Left lobe of liver (tissue), 2 donors: ENCODE data around the gene SLC26A1. TPM values are rescaled to one million over a fixed set of nuclear protein-coding genes. Genes with fewer than 3 reads are reported as not detected.
"Not testable (repeated sequence)": the region's sequence is repeated elsewhere in the genome, so short reads cannot be mapped to it uniquely, and the experiment has no call there.

Source experiments
- ATAC-seq: fragments of 200-7000 bp; cut with Tn5 transposase; one replicate; pipeline ENCODE4 v1.9.1; 2020; ENCODE audit warnings: mild to moderate bottlenecking, moderate library complexity
- DNase-seq: peaks from one replicate; pipeline ENCODE4 v3.0.0-alpha.2; 2020; ENCODE audit warnings: low spot score
- total RNA-seq: library from RNA; stranded (reverse); gene quantifications from one replicate; pipeline ENCODE4 v1.2.1, GENCODE V29; 2021
- donor health status: DM: no; HTN: no; CAD: no; lungs with moderate emphysema.
- donor health status: DM: no; HTN: yes; CAD: no.

Gene SLC26A1
- total RNA-seq, 1 donor from 2014 or later: 40.6 TPM

DNA sequence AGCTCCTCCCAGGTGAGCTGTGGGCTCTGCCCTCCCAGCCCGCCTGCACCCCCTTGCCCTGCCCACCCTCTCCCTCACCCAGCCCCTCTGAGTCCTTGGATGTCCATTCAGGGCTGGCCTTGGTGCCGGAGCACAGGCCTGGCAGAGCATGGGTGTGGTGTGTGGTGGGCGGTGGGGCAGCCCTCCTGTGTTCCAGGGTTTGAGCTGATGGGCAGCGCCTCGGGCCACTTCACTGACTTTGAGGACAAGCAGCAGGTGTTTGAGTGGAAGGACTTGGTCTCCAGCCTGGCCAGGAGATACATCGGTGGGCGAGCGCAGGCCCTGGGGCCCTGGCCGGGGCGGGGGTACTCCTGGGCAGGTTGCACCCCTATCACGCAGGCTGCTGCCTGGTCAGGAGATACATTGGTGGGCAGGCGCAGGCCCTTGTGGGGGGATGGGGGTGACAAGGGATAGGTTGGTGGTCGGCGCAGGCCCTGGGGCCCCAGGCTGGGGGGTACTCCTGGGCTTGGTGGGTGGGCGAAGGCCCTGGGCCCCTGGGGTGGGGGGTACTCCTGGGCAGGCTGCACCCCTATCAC, 7.6 kb upstream of the SLC26A1 start:
- ATAC-seq: no peak

DNA sequence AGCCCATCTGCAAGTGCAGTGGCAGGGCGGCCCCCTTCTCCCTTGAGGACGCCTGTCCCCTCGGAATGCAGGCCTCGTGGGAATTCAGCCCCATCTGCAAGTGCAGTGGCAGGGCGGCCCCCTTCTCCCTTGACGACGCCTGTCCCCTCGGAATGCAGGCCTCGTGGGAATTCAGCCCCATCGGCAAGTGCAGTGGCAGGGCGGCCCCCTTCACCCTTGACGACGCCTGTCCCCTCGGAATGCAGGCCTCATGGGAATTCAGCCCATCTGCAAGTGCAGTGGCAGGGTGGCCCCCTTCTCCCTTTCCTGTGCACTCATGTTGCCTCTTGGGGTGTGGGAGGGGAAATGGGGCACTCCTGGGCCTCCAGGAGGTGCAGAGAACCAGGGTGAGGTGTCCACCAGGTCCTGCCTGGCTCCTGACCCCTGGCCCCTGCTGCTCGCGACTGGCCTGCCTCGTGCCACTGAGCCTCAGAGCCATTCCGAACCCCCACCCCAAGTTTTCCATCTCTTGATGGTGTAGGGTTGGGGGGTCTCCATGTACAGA, 6.8 kb upstream of the SLC26A1 start:
- DNase-seq (no peak), ATAC-seq (no peak)

More for the DNA sequence above, 7.6 kb upstream of the SLC26A1 start:
- DNase-seq: no peak

DNA sequence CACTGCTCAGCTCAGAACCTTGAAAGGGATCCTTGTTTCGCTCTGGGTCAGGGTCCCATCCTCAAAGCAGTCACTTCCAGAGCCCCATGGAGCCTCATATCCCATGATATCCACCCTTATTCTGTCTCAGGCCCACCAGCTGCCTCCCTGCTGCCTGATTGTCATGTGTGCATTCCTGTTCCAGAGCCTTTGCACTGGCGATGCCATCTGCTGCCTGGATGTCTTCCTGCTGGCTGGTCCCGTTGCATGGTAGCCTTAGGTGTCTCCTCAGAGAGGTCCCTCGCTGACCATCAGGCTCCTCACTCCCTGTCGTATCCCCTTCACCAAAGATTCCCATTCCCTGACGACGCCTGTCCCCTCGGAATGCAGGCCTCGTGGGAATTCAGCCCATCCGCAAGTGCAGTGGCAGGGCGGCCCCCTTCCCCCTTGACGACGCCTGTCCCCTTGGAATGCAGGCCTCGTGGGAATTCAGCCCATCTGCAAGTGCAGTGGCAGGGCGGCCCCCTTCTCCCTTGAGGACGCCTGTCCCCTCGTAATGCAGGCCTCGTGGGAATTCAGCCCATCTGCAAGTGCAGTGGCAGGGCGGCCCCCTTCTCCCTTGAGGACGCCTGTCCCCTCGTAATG, 6.1 kb upstream of the SLC26A1 start:
- not testable (repeated sequence) for ATAC-seq, DNase-seq

DNA sequence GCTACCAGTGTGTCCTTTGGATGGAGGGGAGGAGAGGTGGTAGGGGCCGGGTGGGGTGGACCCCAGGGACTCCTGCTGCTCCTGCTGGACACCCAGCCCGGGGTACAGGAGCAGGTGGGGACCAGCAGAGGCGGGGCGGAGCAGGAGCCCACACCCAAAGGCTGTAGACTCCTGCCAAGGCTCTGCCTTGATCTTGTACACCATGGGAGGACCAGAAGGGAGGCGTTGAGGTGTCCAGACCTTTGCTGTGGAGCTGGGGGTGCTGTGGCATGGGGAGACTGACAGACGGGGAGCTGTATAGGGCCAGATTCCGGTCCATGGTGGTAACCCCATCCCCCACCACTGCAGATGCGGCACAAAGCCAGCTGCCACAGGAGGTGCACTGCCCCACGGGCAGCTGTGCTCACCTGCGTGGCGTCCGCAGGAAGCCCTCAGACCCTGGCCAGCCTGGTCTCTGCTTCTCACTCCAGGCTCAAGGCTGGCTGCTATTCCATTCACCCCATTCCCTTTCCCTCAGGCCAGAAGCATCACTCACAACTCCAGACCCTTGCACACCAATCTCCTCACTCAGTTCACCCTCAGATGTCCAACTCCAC, 5.0 kb upstream of the SLC26A1 start:
- DNase-seq (no peak), ATAC-seq (no peak)

DNA sequence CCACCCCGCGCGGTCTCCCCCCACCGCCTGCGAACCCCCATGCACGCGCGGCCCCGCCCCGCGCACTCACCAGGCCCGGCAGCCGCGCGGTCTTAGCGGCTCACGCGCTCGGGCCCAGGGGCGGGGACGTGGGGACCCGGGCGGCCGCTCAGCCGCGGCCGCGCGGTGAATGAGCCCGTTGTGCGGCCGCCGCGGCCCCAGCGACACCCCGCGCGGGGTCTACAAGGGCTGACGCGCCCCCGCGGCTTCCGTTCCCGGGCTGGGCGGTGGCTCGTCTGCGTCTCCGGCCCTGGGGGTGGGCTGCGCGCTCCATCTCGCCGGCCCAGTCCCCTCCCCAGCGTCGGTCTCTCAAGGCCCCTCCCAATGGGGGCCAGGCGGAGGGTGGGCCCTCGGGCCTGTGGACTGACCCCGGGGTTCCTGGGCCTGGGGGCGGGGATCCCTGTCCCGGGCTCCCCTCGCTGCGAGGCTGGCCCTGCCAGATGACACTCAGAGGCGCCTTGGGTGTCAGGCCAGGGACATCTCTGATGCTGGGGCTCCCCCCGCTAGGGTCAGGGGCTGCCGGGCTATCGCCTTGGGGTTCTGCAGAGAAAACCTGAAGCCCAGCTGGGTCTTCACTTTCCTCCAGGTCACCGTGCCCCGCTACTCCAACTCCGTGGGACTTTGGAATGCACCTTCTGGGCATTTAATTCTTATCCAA, 4.3 kb upstream of the SLC26A1 start:
- no peak for ATAC-seq

DNA sequence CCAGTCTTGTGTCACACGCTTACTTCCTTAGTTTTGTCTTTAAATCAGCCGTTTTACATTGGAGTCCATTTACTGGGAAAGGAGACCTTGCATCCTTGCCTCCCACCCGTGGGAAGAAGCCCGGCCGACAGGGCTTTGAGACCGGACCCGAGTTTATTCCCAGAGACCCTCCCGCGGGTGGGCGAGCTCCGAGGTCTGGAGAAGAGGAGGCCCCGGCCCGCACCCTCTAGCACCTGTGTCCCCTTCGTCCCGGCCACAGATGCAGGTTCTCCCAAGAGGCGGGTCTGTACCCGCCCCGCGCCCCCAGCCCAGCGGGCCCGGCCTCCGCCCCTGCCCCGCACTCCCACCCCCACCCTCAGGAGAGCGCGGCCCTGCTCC, 3.8 kb upstream of the SLC26A1 start:
- no peak for ATAC-seq
- no peak for DNase-seq

More for the DNA sequence above, 4.3 kb upstream of the SLC26A1 start:
- no peak for DNase-seq

DNA sequence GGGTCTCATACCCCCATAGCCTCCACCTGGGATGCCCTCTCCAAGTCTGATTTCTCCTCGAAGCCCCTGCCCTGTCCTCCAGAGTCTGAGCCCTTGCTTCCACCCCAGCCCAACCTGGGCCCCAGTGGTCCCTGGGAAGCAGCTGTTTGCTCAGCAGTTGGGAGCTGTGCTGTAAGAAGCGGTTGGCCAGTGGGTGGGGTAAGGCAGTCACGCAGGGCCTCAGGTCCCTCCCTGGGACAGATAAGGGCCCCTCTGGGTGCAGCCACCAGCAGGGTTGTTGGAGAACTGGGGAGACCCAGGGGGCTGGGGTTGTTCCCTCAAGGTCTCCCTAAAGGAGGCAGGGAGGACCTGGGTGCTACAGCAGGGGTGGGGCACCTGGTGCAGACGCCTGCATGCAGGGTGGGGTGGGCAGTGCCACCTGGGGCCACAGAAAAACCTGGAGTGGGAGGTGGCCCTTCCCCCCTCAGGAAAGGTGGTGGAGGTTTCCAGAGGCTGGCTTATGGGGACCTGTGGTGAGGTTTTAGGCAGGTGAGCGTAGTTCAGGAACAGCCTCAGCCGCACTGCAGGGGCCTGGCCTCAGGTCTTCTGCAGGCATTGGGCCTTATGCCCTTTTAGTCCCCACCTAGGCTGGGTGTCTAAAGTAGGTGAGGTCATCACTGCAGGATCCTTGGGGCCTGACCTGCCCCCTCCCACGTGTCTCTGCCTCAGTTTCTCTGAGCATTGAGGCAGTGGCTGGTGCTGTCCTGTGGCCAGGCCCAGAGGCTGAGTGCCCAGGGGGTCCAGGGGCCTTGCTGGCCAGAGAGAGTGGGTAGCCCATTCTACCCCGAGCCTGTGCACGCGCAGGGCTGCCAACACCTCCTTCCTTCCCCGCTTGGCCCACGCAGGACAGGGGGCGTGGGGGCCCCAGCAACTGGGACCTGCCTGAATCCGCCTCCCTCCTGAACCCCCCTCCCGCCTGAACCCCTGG, 3.1 kb upstream of the SLC26A1 start:
- ATAC-seq (no peak), DNase-seq (no peak)

DNA sequence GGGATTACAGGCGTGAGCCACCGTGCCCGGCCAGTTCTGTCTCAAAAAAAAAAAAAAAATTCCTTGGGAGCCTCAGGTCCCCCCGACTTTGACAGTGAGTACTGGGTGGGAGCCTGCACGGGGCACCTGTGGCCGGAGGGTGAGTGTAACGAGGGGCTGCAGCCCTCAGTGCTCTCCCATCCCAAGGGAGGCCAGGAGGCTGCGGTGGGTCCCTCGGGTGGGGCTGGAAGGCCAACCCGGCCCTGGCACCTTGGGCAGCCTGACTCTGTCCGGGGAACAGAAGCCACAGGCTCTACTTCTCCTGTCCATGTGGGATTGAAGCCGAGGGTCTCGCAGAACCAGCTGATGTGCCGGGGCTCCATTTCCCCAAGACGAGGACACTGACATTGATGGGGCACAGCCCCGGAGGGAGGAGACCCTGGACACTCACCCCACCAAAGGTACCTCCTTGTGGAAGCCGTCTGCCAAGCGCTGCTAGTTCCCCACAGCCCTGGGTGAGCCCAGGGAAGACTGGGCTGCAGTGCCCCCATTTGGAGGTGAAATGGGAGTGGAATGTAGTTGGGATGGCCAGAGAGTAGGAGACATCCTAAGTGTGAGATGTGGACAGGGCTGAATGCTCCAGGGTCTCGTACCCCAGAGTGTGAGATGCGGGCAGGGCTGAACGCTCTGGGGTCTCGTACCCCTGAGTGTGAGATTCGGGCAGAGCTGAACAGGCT, 2.3 kb upstream of the SLC26A1 start:
- ATAC-seq: no peak
- no peak for DNase-seq

DNA sequence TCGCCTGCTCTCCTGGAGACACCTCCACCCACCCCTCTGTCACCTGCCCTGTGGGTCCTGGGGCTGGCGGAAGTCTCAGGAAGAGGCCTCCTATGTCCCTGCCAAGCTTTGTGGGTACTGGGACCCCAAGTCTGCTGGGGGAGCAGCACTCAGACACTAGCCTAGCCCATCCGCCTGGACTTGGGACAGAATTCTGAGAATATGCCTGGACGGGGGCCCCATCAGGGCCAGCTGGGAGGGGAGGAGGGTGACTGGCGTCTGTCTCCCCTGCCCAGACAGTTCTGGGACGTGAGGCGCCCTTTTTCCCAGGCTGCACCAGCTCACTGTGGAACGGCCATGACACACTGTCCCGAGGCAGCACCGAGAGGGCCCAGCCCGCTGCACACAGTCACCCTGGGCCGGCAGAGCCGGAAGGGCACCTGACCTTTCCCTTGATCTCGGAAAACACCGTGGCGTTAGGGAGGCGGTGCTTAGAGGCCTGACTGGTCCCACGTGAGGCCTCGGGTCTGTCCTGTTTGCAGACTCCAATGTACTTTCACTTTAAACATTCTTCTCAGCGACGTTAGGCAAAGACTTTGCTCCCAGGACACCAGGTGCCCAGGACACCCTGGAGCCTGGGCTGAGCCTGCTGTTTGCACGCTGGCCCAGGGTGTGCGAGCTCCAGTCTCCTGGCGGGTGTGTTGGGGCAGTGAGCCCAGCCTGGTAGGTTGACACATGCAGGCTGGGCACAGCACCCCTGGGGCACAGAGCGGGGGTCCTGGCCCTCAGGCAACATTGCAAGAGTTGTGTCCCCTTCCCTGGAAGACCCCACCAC, 700 bp downstream of the SLC26A1 start:
- DNase-seq (peak; percentile 96), ATAC-seq (peak; percentile 67)

DNA sequence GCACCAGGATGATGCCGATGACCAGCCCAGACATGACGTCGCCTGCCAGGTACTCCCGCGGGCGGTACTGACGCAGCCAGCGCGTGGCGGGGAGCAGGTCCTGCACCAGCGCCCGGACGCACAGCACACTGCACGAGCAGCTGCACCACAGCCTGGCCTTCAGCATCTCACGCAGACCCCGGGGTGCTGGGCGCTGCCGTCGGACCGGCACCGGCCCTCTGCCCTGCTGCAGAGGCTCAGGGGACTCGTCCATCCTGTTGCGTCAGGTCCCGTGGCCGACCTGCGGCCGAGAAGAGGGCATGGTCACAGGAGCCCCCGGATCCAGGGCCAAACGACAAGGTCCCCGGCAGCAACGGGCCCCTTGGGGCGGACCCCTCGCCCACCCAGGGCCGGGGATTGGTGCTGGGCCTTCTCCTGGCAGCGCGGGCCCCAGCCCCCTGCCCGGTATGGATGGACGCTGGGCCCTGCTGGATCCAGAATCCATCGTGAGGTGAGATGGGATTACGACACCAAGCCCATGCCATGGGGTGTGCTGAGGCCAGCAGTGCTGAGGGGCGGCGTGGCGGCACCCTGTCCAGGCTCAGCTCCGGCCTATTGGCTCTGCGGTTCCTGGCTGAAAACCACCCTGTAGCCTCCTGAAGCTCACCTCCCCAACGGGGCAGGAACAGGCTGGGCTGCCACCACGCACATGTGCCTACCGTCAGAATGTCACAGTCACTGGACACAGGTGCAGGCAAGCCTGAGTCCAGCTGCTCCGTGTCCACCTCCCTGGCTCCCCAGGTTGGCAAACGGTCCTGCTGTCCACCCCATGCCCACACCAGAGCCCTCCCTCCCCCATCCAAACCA, 1.5 kb downstream of the SLC26A1 start:
- DNase-seq (no peak), ATAC-seq (no peak)

DNA sequence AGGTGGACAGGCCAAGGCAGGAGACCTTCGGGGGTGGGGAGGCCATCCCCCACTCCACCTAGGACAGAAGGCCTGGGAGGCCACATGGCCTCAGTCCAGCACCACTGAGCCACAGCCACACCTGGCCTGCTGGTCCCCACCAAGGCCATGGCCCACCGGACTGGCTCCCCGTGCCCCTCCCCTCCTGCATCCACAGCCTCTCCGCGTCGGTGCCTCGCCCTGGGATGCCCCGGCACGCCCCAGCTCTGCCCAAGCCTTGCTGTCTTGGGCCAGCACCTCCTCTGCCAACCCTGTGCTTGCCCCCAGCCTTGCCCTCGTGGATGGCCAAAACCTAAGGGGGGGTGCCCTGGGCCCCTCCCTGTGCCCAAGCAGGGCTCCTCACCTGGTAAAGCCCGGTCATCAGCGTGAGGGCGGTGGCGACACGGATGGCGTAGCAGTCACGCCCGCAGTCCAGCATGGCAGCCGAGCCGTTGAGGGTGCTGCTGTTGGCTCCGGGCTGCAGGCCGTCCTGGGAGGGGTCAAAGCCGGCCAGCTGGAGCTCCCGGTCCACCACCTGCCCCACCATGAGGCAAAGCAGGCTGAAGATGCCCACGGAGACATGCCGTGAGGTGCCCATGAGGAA, 2.3 kb downstream of the SLC26A1 start:
- DNase-seq (no peak), ATAC-seq (no peak)

DNA sequence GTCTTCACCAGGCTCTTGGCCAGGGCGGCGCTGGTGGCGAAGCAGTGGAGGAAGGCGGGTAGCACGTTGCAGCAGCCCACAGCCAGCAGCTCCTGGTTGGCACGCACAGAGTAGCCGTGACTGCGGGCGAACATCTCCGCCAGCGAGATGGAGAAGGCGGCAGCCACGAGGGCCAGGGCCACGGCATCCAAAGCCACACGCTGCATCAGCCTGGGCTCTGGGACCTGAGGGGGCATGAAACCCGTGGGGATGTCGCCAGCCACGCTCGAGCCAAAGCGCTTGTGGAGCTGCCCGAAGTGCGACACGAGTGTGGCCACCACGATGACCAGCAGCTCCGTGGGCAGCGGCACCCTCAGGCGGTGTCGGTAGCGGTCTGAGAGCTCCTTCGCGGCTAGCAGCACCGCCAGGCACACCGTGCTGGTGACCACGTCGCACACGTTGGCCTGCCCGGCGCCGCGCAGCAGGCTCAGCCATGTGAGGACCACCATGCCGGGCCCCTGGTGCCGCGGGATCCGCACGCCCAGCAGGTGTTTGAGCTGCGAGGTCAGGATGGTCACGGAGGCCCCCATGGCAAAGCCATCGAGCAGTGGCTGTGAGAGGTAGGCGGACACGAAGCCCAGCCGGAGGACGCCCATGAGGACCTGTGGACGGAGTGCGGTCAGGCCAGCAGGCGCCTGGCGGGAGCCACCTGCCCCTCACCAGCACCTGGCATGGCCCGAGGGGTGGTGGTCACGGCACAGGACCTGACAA, 3.3 kb downstream of the SLC26A1 start:
- DNase-seq (no peak), ATAC-seq (no peak)

DNA sequence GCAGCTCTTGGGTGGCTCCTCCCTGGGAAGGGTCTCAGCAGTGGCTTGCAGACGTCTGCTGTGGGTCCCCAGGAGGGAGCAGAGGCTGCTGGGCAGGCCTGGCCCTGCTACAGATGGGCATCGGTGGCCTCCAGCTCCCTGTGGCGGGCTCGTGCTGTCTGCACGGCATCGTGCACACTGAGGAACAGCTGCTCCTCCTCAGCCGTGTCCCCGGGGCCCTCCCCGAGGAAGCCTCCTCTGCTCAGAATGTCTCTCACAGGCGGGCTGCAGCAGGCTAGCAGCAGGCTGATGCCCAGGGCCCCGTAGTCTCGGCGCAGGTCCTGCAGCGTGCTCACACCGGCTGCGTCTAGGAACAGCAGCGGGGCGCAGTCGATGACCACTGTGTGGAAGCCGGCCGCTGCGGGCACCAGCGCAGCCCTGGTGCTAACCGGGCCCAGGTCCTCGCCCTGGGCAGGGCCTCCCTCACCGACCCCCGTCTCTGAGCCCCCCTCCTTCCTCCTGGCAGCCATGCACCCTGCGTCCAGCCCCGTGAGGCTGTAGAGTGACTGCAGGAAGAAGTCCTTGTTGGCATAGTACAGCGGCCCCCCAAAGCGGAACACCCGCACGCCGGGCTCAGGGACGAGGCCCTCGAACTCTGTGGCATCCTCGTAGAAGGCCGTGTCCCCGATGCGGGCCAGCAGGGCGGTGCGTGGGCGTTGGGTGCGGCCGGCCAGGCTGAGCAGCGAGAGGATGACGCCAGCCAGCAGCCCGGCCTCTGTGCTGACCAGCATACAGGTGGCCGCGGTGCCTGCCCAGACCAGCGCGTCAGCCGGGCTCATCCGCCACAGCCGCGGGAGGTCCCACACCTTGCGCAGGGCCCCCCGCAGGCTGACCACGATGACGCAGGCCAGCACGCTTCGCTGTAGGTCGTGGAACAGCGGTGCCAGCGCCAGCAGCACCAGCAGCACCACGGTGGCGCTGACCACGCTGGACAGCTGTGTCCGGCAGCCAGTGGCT, 4.2 kb downstream of the SLC26A1 start:
- no peak for ATAC-seq

DNA sequence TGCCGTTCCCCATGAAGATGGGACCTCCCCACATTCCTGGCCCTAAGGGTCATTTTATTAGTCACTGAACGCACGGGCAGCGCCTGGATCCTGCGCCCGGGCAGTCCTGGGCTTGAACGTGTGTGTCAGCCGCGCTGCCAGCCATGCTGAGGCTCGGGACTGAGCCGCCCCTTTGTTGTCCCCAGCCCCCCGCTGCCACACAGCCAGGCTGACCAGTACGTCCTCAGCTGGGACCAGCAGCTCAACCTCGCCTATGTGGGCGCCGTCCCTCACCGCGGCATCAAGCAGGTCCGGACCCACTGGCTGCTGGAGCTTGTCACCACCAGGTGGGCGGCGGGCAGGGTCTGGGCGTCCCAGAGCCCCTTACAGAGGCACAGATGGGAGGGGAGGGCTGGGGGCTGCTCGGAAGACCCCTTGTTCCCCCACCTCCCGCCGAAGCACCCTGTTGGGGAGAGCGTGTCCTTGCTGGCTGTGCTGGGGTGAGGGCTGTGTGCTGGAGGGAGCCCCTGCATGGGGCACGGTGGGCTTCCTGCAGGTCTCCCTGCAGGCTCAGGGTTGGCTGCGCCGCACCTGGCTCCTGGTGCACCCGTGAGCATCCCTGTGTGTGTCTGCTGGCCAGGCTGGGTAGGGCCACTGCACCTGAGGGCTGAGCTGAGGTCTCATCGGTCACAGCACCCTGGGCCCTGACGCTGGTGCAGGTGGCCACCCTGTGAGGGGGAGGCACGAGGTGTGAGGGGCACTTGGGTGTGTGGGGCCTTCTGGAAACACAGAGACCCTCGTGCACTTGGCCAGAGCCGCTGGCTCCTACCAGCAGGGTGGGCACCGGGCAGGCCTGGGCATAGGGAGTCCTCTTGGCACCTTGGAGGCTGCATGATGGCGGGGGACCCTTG, 5.3 kb downstream of the SLC26A1 start:
- DNase-seq: peak; percentile 58
- ATAC-seq: peak; percentile 0

More for the DNA sequence above, 4.2 kb downstream of the SLC26A1 start:
- DNase-seq: no peak
